Keratinocyte (primary cell): Measurements from ENCODE around the gene FPR1. TPM values are rescaled to one million over a fixed set of nuclear protein-coding genes. Genes with fewer than 3 reads are reported as not detected.

Source experiments
- DNase-seq: peaks from one replicate; pipeline ENCODE4 v3.0.0-alpha.2; 2011; ENCODE audit warnings: low read depth, missing footprints, low spot score
- FAIRE-seq: peaks from 2 replicates; lab custom pipeline; 2011; peaks lifted over from hg19 to GRCh38; lab: Jason Lieb, UNC
- H2AFZ ChIP-seq: 2 replicates; pipeline ENCODE4 v1.6.0; 2012; ENCODE audit warnings: low read length, control low read depth, inconsistent platforms; ENCODE audit not compliant: control insufficient read depth
- H3K27ac ChIP-seq: 2 replicates; pipeline ENCODE4 v1.5.1; 2011; ENCODE audit warnings: low read length; ENCODE audit not compliant: control insufficient read depth, insufficient read depth
- H3K27me3 ChIP-seq: 3 replicates; pipeline ENCODE4 v1.6.0; 2011; ENCODE audit warnings: low read length; ENCODE audit not compliant: control insufficient read depth, insufficient read depth; ENCODE audit errors: extremely low read depth
- H3K36me3 ChIP-seq, 2 experiments: 2 replicates in 1 of 2; 3 replicates in 1 of 2; pipeline ENCODE4 v1.5.1; 2011; ENCODE audit warnings: low read length in 2 of 2, mild to moderate bottlenecking in 1 of 2; ENCODE audit not compliant: control insufficient read depth in 2 of 2, insufficient read depth in 2 of 2; ENCODE audit errors: extremely low read depth in 1 of 2
- H3K4me1 ChIP-seq: 3 replicates; pipeline ENCODE4 v1.5.1; 2011; ENCODE audit warnings: low read length; ENCODE audit not compliant: control insufficient read depth, insufficient read depth; ENCODE audit errors: extremely low read depth
- H3K4me2 ChIP-seq: 3 replicates; pipeline ENCODE4 v1.6.0; 2011; ENCODE audit warnings: low read depth, low read length; ENCODE audit not compliant: control insufficient read depth, insufficient read depth; ENCODE audit errors: extremely low read depth
- H3K4me3 ChIP-seq, 3 experiments: fragments of 200-600 bp in 1 of 3; sonication (generic) in 1 of 3; 2 replicates in 2 of 3; 3 replicates in 1 of 3; pipeline ENCODE4 v1.5.1; 2011 to 2016; ENCODE audit warnings: low read length in 3 of 3, mild to moderate bottlenecking in 3 of 3, control low read depth in 2 of 3, inconsistent platforms in 1 of 3, low read depth in 1 of 3, mixed read lengths in 1 of 3, mixed run types in 1 of 3, moderate library complexity in 1 of 3; ENCODE audit not compliant: control insufficient read depth in 2 of 3, insufficient read depth in 2 of 3; ENCODE audit errors: extremely low read depth in 1 of 3
- H3K79me2 ChIP-seq: 2 replicates; pipeline ENCODE4 v1.6.0; 2012; ENCODE audit warnings: low read length; ENCODE audit not compliant: control insufficient read depth, insufficient read depth
- H3K9ac ChIP-seq: 3 replicates; pipeline ENCODE4 v1.6.0; 2011; ENCODE audit warnings: low read length; ENCODE audit not compliant: control insufficient read depth, insufficient read depth; ENCODE audit errors: extremely low read depth
- H3K9me1 ChIP-seq: 3 replicates; pipeline ENCODE4 v1.6.0; 2011; ENCODE audit warnings: low read length; ENCODE audit not compliant: control insufficient read depth, insufficient read depth; ENCODE audit errors: extremely low read depth
- H3K9me3 ChIP-seq: 2 replicates; pipeline ENCODE4 v1.5.1; 2012; ENCODE audit warnings: low read depth, low read length; ENCODE audit not compliant: control insufficient read depth
- H4K20me1 ChIP-seq: 3 replicates; pipeline ENCODE4 v1.6.0; 2011; ENCODE audit warnings: low read length; ENCODE audit not compliant: control insufficient read depth, insufficient read depth; ENCODE audit errors: extremely low read depth
- EZH2 ChIP-seq: IDR thresholded peaks from one replicate; pipeline ENCODE4 v1.6.1; 2012; ENCODE audit warnings: inconsistent platforms, mild to moderate bottlenecking, low read length, moderate library complexity
- dilution Hi-C: fragments of 300-500 bp; cut with MboI; formaldehyde crosslinking; loops from one replicate; pipeline ENCODE4 v1.7.0; 2020; ENCODE audit warnings: low sequenced_read_pairs; ENCODE audit not compliant: extremely low pct_ligation_motif_present
- polyA plus RNA-seq, 5 experiments: library from polyadenylated mRNA; depleted of rRNA in 3 of 5; stranded (reverse) in 3 of 5; stranded (forward) in 1 of 5; unstranded in 1 of 5; fragments of >200 nt; gene quantifications; 1 replicate in 1 of 5; 2 replicates in 3 of 5; 3 replicates in 1 of 5; pipeline versions ENCODE4 v1.2.1 to v1.2.3, GENCODE V29; 2011 to 2012; ENCODE audit warnings: missing spikeins in 2 of 5, low read depth in 1 of 5, low replicate concordance in 1 of 5
- TF ChIP-seq, protein P1 (sequence below), 3 experiments: IDR thresholded peaks in 1 of 3; conservative IDR thresholded peaks in 1 of 3; optimal IDR thresholded peaks in 1 of 3; 2 replicates in 2 of 3; 3 replicates in 1 of 3; pipeline versions ENCODE3 to v1.5.1; 2011; ENCODE audit warnings: low read length in 3 of 3, mild to moderate bottlenecking in 3 of 3, moderate library complexity in 2 of 3, control low read depth in 1 of 3, inconsistent platforms in 1 of 3; ENCODE audit not compliant: insufficient read depth in 2 of 3; ENCODE audit errors: extremely low read depth in 1 of 3

The FPR1 gene
- polyA plus RNA-seq, 1 donor (not counting 4 experiments of a cell fraction or from before 2014, with no cell fraction given), result 2.4 TPM

DNA sequence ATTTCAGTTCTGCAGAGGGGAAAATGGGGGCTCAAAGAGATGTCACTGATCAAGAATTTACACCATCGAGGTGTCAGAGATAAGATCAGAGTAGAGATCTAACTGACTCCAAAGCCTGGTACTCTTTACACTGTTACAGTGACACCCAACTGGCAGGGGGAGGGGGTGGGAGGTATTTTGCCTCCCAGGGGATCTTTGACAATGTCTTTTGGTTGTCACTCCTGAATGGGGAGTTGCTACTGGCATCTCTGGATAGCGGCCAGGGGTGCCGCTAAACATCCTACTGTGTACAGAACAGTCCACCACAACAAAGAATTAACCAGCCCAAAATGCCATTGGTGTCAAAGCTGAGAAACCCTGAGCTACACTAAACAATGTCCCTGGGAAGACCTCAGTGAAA is 46.4 kb upstream of the FPR1 start:
- Histone ChIP-seq H3K9ac (no peak overlapping the region), H2AFZ (no peak overlapping the region), H3K27ac (no peak overlapping the region), H3K4me1 (peaks cover 7% of the 10 kb centered on the region), H3K4me2 (no peak overlapping the region), H4K20me1 (no peaks in the 10 kb centered on the region), H3K9me3 (no peaks in the 10 kb centered on the region), H3K79me2 (no peaks in the 10 kb centered on the region), H3K4me3 (no peak overlapping the region), H3K9me1 (no peaks in the 10 kb centered on the region), H3K36me3 (no peaks in the 10 kb centered on the region), H3K27me3 (no peaks in the 10 kb centered on the region)
- DNase-seq (no peak), FAIRE-seq (no peak)
- no peak for TF ChIP-seq EZH2
- TF ChIP-seq, protein P1, sequence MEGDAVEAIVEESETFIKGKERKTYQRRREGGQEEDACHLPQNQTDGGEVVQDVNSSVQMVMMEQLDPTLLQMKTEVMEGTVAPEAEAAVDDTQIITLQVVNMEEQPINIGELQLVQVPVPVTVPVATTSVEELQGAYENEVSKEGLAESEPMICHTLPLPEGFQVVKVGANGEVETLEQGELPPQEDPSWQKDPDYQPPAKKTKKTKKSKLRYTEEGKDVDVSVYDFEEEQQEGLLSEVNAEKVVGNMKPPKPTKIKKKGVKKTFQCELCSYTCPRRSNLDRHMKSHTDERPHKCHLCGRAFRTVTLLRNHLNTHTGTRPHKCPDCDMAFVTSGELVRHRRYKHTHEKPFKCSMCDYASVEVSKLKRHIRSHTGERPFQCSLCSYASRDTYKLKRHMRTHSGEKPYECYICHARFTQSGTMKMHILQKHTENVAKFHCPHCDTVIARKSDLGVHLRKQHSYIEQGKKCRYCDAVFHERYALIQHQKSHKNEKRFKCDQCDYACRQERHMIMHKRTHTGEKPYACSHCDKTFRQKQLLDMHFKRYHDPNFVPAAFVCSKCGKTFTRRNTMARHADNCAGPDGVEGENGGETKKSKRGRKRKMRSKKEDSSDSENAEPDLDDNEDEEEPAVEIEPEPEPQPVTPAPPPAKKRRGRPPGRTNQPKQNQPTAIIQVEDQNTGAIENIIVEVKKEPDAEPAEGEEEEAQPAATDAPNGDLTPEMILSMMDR (optimal IDR thresholded peaks at IDR 0.05 in 1 of 3, IDR thresholded peaks at IDR 0.05 in 1 of 3, conservative IDR thresholded peaks at IDR 0.05 in 1 of 3; ENCODE audit: extremely low read depth in 1 of 3, insufficient read depth in 2 of 3, low read length in 3 of 3), result no peak
- dilution Hi-C loops, result no loop called here

- Histone ChIP-seq H3K9ac (no peak overlapping the region), H3K79me2 (no peaks in the 10 kb centered on the region), H2AFZ (no peak overlapping the region), H3K4me2 (no peak overlapping the region), H3K9me3 (no peaks in the 10 kb centered on the region), H4K20me1 (no peaks in the 10 kb centered on the region), H3K4me1 (peaks cover 7% of the 10 kb centered on the region), H3K27ac (no peak overlapping the region), H3K9me1 (no peaks in the 10 kb centered on the region), H3K4me3 (no peak overlapping the region), H3K27me3 (no peaks in the 10 kb centered on the region), H3K36me3 (no peaks in the 10 kb centered on the region)
- TF ChIP-seq, protein P1 (optimal IDR thresholded peaks at IDR 0.05 in 1 of 3, IDR thresholded peaks at IDR 0.05 in 1 of 3, conservative IDR thresholded peaks at IDR 0.05 in 1 of 3; ENCODE audit: extremely low read depth in 1 of 3, insufficient read depth in 2 of 3, low read length in 3 of 3), result no peak
- TF ChIP-seq EZH2, result no peak
- no peak for DNase-seq
- dilution Hi-C loops, result no loop called here
- no peak for FAIRE-seq
These were observed 45.8 kb upstream of the FPR1 start for GRCh38 chr19:51797480-51797879.
